OCI-LY1 (cell line): Measurements from ENCODE around the gene PPP1R12B.
"Not testable (repeated sequence)": the region's sequence is repeated elsewhere in the genome, so short reads cannot be mapped to it uniquely, and the experiment has no call there.

Experiments used
- H2AFZ ChIP-seq: fragments of 200-600 bp; sonication (generic), shearing (Covaris generic); 2 replicates; pipeline ENCODE4 v1.6.0; 2014; ENCODE audit warnings: antibody characterized with exemption, mild to moderate bottlenecking, low read length
- H3F3A ChIP-seq: fragments of 200-600 bp; sonication (generic), shearing (Covaris generic); 2 replicates; pipeline ENCODE4 v1.6.0; 2014; ENCODE audit warnings: mild to moderate bottlenecking, antibody characterized with exemption, low read length, moderate library complexity; ENCODE audit not compliant: insufficient read depth
- H3K27ac ChIP-seq: fragments of 200-600 bp; sonication (generic); 2 replicates; pipeline ENCODE4 v1.5.1; 2014; ENCODE audit warnings: low read length, mixed run types, mild to moderate bottlenecking, low read depth; ENCODE audit not compliant: poor library complexity, severe bottlenecking
- H3K27me3 ChIP-seq: fragments of 200-600 bp; sonication (generic); 2 replicates; pipeline ENCODE4 v1.6.0; 2014; ENCODE audit warnings: antibody characterized with exemption, mild to moderate bottlenecking, low read length, moderate library complexity; ENCODE audit not compliant: insufficient read depth
- H3K36me3 ChIP-seq: fragments of 200-600 bp; sonication (generic); 2 replicates; pipeline ENCODE4 v1.6.1; 2014; ENCODE audit warnings: mild to moderate bottlenecking, antibody characterized with exemption, low read length, moderate library complexity, mixed read lengths; ENCODE audit not compliant: insufficient read depth
- H3K4me1 ChIP-seq: fragments of 200-600 bp; sonication (generic); 2 replicates; pipeline ENCODE4 v1.5.1; 2014; ENCODE audit warnings: mild to moderate bottlenecking, low read length, moderate library complexity; ENCODE audit not compliant: insufficient read depth, severe bottlenecking
- H3K4me2 ChIP-seq: fragments of 200-600 bp; sonication (generic), shearing (Covaris generic); 2 replicates; pipeline ENCODE4 v1.6.1; 2014; ENCODE audit warnings: low read length
- H3K4me3 ChIP-seq: fragments of 200-600 bp; sonication (generic); 2 replicates; pipeline ENCODE4 v1.5.1; 2014; ENCODE audit warnings: low read length, low read depth, mild to moderate bottlenecking, mixed read lengths; ENCODE audit not compliant: poor library complexity, severe bottlenecking
- H3K79me2 ChIP-seq: fragments of 200-600 bp; shearing (Covaris generic); 2 replicates; pipeline ENCODE4 v1.6.1; 2016; ENCODE audit warnings: mixed run types, low read length, mixed read lengths; ENCODE audit not compliant: insufficient read depth
- H3K9ac ChIP-seq: fragments of 200-600 bp; sonication (generic), shearing (Covaris generic); 2 replicates; pipeline ENCODE4 v1.6.1; 2014; ENCODE audit warnings: mild to moderate bottlenecking, low read length, mixed read lengths
- H3K9me2 ChIP-seq: fragments of 200-600 bp; sonication (generic), shearing (Covaris generic); 2 replicates; pipeline ENCODE4 v1.6.1; 2014; ENCODE audit warnings: low read depth, mild to moderate bottlenecking, low read length, mixed read lengths
- H3K9me3 ChIP-seq: fragments of 200-600 bp; shearing (Covaris generic); 2 replicates; pipeline ENCODE4 v1.6.1; 2014; ENCODE audit warnings: low read length, mixed read lengths
- H4K20me1 ChIP-seq: fragments of 200-600 bp; sonication (generic), shearing (Covaris generic); 2 replicates; pipeline ENCODE4 v1.6.0; 2016; ENCODE audit warnings: mild to moderate bottlenecking, low read length; ENCODE audit not compliant: insufficient read depth
- CTCF ChIP-seq: fragments of 200-600 bp; sonication (generic), shearing (Covaris generic); IDR thresholded peaks from 2 replicates; pipeline ENCODE4 v1.5.1; 2017; ENCODE audit warnings: mild to moderate bottlenecking, antibody characterized with exemption, low read length, moderate library complexity, mixed read lengths
- EZH2 ChIP-seq: fragments of 200-600 bp; sonication (generic), shearing (Covaris generic); IDR thresholded peaks from 2 replicates; pipeline ENCODE4 v1.8.0; 2017; ENCODE audit warnings: borderline replicate concordance, mixed run types, mild to moderate bottlenecking, antibody characterized with exemption, low read length, moderate library complexity, mixed read lengths

The PPP1R12B gene

GRCh38 chr1:202625416-202626360, 277.2 kb downstream of the PPP1R12B start:
- Histone ChIP-seq H3K4me3 (no peak overlapping the region), H3K9ac (no peak overlapping the region), H3F3A (no peaks in the 10 kb centered on the region), H3K27ac (no peak overlapping the region), H3K9me3 (no peaks in the 10 kb centered on the region), H3K79me2 (no peaks in the 10 kb centered on the region), H3K9me2 (no peaks in the 10 kb centered on the region), H3K36me3 (no peaks in the 10 kb centered on the region), H2AFZ (no peak overlapping the region), H3K4me1 (no peaks in the 10 kb centered on the region), H3K27me3 (no peaks in the 10 kb centered on the region), H4K20me1 (no peaks in the 10 kb centered on the region), H3K4me2 (no peak overlapping the region)
- TF ChIP-seq CTCF (peak; percentile 54), EZH2 (no peak)

- not testable (repeated sequence) for H3K4me2 ChIP-seq, H3K4me3 ChIP-seq
Observed at GRCh38 chr1:202627036-202627435, 278.5 kb downstream of the PPP1R12B start.

DNA sequence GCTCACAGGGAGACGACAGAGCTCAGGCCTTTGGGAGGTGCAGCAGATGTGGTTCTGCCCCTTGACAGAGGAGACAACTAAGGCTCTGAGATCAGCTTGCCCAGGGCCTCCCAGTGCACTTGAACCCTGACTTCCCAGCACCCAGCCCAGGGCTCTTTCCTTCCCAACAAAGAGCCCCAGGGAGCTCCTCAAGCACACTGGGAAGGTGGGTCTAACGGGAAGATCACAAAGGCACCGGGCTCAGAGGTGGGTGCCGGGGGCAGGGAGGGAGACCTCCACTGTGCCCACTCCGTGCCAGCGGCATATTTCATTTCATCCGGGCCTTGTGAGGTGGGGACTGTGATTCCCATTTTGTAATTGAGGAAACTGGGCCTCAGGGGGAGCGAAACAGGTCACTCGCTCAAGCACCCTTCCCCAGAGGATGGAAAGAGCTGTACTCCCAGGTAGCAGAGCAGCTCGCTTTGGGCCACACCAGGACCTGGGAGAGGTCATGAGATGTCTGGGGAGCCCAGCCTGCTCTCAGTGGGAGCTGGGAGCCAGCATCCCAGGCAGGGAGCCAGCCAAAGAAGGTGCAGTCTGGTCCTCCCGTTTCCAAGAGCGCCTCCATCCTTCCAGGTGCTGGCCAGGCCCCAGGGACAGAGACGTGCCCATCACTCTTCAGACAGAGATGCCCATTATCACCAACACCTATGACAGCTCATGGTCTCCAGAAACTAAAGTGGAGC, 279.5 kb downstream of the PPP1R12B start:
- Histone ChIP-seq H2AFZ (no peak overlapping the region), H3K4me2 (no peak overlapping the region), H3K9me3 (no peaks in the 10 kb centered on the region), H3K36me3 (no peaks in the 10 kb centered on the region), H4K20me1 (no peaks in the 10 kb centered on the region), H3K27ac (no peak overlapping the region), H3K4me3 (no peak overlapping the region), H3K9me2 (no peaks in the 10 kb centered on the region), H3K27me3 (no peaks in the 10 kb centered on the region), H3F3A (no peaks in the 10 kb centered on the region), H3K79me2 (no peaks in the 10 kb centered on the region), H3K9ac (no peak overlapping the region), H3K4me1 (no peaks in the 10 kb centered on the region)
- no peak for TF ChIP-seq CTCF
- no peak for TF ChIP-seq EZH2

More at GRCh38 chr1:202627036-202627435, 278.5 kb downstream of the PPP1R12B start:
- H3K9ac ChIP-seq, H3K79me2 ChIP-seq, H3K27me3 ChIP-seq, H2AFZ ChIP-seq, H3K27ac ChIP-seq, H3K4me1 ChIP-seq, H3F3A ChIP-seq, H3K9me2 ChIP-seq, H3K36me3 ChIP-seq, H3K9me3 ChIP-seq, H4K20me1 ChIP-seq: not testable (repeated sequence)
